NCI-H1436 (cell line): ENCODE results near the gene TNFSF15.

Experiments
- DNase-seq: peaks from one replicate; lab custom pipeline; 2025; lab: John Stamatoyannopoulos, UW

TNFSF15 gene

GRCh38 chr9:114787214-114787613 is 18.6 kb downstream of the TNFSF15 start:
- no peak for DNase-seq

DNA sequence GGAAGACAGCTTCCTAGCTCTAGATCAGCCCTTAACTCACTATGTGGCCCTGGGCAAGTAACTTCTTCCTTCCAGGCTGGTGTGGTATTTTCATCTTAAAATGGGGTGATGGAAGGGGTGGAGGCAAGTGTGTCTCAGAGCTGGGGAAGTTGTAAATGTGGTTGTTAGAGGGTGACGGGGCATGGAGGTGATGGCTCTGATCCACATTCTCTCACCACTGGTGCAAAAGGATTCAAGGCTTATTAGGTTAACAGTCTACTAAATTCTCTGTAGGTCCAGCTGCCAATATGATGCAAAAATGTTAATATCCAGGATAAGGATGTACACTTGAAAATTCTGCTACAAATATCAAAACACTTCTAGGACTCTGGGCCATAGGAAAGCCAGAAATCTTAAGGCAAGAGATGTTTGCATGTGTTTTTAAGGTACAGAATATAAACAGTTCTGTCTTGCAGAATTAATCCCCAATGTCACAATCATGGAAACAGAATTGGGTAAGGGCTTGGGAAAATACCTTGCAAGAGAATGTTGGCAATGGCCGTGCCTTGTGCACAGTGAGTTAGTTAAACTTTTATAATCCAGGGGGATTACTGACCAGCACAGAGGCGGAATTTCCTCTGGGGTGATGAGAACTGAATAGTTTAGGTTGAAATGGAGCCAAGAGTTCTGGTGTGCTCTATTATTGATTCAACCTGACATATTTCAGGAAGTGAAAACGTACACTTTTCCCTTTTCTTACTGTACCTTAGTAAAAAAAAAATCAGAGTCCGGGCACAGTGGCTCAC is 19.8 kb downstream of the TNFSF15 start:
- no peak for DNase-seq

GRCh38 chr9:114784721-114785279 is 21.0 kb downstream of the TNFSF15 start:
- DNase-seq: no peak

DNA sequence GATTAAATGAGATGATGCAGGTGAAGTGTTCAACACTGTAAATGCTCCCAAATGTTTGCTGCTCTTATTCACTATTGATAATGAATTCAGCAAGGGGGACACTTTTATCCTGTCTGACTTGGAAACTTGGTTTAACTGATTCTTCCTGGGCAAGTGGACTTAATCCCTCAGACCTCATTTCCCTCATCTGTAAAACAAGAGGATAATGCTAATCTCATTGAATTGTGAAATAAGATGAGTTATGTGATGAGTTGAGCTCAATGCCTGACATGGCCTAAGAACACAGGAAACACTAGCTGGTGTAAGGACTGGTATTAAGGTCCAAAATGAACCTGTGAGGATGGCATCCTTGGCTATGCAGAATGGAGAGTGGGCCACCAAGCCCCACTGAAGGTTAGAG is 23.3 kb downstream of the TNFSF15 start:
- DNase-seq: no peak

GRCh38 chr9:114779352-114779845 is 26.4 kb downstream of the TNFSF15 start:
- DNase-seq: no peak

- DNase-seq: no peak
These were observed 27.8 kb downstream of the TNFSF15 start for GRCh38 chr9:114777821-114778609.

GRCh38 chr9:114776683-114777399 is 29.0 kb downstream of the TNFSF15 start:
- no peak for DNase-seq

GRCh38 chr9:114775981-114776380 is 29.9 kb downstream of the TNFSF15 start:
- DNase-seq: no peak

GRCh38 chr9:114775121-114775520 is 30.7 kb downstream of the TNFSF15 start:
- DNase-seq: no peak

DNA sequence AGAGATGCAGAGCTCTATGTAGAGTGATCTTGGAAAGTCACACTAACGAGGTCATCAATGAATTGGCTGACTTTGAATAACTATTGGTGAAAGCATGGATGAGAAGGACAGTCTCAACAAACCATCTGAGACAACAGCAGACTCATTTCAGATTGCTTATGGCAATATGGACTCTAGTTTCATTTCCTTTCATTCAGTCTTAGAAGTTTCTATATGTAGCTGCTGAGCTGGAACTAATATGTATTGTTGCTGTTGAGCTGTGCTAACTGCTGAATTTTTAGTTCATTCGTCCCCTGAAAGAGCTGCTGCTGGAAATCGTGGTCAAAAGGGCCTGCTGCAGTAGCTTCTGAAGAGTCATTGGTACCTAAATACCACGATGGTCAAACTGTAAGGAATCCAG is 31.3 kb downstream of the TNFSF15 start:
- no peak for DNase-seq

DNA sequence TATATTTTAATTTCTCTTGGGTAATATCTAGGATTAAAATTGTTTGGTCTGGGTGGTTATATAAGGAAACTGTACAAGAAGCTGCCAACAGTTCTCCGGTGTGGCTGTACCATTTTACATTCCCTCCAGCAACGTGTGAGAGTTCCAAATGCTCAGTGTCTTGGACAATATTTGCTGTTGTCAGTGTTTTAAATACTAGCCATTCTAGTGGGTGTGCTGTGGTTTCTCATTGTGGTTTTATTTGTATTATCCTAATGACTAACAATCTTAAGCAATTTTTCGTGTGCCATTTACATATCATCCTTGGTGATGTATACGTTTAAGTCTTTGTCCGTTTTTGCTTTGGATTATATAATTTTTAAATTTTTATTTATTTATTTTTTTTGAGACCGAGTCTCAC is 34.0 kb downstream of the TNFSF15 start:
- DNase-seq: no peak

DNA sequence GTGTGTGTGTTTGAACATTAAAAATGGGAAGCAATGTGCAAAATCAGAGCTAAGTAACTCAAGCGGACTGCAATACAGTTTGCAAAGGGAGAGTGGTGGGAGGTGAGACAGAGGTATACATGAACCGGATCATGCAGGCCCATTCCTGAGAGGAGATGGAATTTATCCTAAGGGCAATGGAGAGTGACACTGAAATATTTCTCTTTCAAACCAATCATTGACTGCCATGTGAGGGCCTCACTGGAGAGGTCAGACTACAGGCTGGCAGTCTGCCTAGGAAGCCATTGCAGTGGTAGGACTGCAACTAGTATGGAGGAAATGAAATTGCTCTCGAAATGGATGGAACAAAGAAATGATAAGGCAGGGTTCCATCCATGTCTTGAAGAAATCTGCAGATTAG is 34.8 kb downstream of the TNFSF15 start:
- DNase-seq: no peak

GRCh38 chr9:114769624-114770023 is 36.2 kb downstream of the TNFSF15 start:
- DNase-seq: no peak

- no peak for DNase-seq
These were observed 42.6 kb downstream of the TNFSF15 start for GRCh38 chr9:114763220-114763619.

DNA sequence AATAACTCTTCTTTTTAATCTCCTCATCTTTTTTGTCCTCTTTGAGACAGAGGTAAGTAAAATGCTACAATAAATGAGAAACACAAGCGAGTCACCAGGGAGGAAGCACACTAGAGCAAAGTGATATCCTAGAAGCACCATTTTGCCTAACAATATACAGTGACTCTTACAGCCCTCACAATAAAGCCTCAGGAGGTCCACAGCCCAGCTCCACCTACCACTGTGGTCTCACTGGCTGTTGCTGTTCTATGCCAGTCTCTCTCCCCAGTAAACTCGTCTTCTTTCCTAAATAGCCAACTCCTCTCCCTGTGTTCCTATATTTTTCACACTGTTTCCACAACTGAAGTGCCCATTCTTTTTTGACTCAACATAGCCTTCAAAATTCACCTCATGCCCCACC is 44.3 kb downstream of the TNFSF15 start:
- DNase-seq: no peak

DNA sequence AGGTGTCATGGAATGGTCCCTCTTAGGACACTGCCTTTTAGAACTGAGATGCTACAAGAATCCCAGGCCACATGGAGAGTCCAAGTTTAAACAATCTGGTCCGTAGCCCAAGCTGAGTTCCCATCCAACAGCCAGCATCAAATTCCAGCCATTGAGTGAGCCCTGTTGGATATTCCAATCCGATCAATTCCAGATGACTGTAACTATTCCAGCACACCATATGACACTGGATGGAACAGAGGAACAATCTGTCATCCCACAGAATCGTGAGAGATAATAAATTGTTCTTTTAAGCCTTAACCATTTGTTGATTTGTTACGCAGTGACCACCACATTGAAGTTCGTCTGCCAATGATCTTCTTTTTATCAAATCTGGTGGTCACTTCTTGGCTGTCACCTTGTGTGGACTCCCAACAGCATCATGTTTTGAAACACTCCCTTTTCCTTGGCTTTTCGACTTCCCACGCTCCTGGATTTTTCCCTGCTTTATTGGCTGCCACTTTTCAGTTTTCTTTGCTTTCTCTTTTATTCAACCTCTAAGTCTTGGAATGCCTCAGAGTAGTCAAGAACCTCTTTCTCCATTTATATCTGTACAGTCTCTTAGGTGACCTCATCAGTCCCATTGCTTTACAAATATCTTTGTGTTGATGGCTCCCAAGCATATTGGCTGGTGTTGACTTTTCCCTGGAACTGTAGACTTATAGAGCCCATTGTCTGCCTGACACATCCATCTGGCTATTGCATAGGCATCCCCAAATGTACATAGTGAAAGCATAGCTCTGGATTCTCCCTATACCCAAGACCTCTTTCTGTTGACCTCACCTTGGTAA is 46.1 kb downstream of the TNFSF15 start:
- DNase-seq: no peak

- DNase-seq: no peak
These were observed 47.9 kb downstream of the TNFSF15 start for GRCh38 chr9:114757984-114758383.

- DNase-seq: no peak
These were observed 48.4 kb downstream of the TNFSF15 start for GRCh38 chr9:114757395-114757794.

- DNase-seq: no peak
These were observed 48.9 kb downstream of the TNFSF15 start for GRCh38 chr9:114756920-114757319.

- no peak for DNase-seq
These were observed 51.3 kb downstream of the TNFSF15 start for GRCh38 chr9:114754581-114754980.

DNA sequence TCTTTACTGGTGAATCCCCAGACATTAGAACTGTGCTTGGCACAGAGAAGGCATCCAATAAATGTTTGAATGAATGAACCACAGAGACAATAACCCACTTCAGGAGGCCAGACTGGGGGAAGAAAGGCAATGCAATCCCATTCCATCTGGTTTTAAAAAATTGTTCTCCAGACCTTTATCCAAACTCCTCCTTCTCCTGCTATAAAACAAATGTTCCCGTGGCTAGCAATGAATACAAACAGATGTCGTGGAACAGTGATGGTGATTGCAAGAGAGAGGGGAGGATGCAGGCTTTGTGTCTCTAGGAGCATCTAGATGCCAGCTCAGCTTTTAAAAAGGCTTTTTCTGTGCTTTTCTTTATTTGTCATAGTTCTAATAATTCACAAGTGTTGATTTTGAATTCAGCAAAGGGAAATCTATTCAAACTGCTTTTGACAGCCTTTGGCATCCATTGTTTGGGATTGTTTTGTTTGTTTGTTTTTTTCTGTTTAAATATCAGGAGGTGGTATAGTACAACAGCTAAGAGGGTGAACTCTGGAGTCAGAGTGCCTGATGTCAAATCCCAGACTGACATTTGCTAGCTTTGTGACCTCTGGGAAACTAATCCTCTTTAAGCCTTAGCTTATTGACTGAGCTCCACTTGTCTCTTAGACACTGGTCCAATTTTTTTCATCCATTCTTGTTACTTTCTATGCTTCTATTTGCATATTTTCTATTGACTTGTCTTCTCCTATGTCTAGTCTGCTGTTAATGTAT is 59.1 kb downstream of the TNFSF15 start:
- no peak for DNase-seq
